AG04449 (cell line): ENCODE measurements around the gene C11orf24.

Source experiments
- CTCF ChIA-PET: fragments of 350-600 bp; formaldehyde crosslinking; extraction: SDS; loops from one replicate; lab custom pipeline; 2021; ENCODE audit warnings: antibody characterized with exemption; lab: Yijun Ruan, JAX
- POLR2A ChIA-PET: fragments of 400-600, 350-600 bp; formaldehyde crosslinking; extraction: SDS; loops from one replicate; lab custom pipeline; 2020; ENCODE audit warnings: antibody characterized with exemption, inconsistent platforms; lab: Yijun Ruan, JAX
- DNase-seq: peaks from one replicate; pipeline ENCODE4 v3.0.0-alpha.2; 2010; ENCODE audit warnings: low read depth, low spot score
- H3K4me3 ChIP-seq: 2 replicates; pipeline ENCODE4 v1.5.1; 2011; ENCODE audit warnings: low read depth, mild to moderate bottlenecking, control low read depth, low read length
- TF ChIP-seq, protein P1 (sequence below): IDR thresholded peaks from one replicate; pipeline ENCODE4 v1.5.1; 2011; ENCODE audit warnings: mild to moderate bottlenecking, moderate library complexity, low read length, control low read depth, inconsistent platforms; ENCODE audit not compliant: insufficient read depth; ENCODE audit errors: missing control alignments

The C11orf24 gene

DNA sequence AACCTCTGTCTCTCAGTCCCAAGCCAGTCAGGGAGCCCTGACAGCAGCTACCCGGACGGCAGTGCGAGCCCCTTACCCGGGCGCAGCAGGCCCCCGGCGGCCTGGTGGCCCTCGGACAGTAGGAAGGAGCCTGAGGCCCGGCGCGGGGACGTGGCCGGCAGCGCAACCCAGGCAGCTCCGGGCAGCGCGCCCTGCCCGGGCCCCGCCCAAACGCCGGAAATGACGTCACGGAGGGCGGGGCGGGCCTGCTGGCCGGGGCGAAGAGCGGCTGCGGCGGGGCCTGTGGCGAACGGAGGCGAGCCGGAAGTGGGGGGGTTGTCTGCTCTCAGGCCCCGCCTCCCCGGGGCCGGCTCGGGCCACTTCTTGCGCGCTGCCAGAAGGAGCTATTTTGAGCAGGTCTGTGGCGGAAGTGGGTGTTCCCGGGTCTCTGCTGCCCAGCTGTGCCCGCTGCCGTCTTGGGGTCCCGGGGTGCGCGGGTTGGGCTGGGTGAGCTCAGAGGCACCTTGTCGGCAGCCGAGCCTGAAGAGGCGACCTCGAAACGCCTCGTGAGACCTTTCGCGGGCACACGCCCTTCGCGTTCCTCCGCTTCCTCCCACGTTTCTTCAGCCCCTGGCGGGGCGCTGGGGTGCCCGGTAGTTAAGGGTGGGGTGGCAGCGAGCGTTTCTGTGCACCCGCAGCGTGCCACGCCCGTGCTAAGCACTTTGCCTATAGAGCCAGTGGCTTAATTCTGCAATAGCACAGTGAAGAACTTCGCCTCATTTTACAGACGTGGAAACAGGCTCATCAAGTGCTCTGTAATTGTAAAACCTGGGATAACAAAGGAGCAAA is at the start of gene C11orf24:
C11orf24 (minus strand) TSS at position 193 of the 828 bp plus-strand sequence. CDS start 8,206 bp downstream, outside the sequence.
- ChIA-PET POLR2A (interaction anchor here (0.7 to 4.3 kb wide), 8 partner anchors 14 to 188 kb away, joined by 3 to 39 read pairs (median 4); no protein-coding TSS in a partner anchor), CTCF (interaction anchor here (0.8 to 10.8 kb wide), 7 partner anchors 10 to 135 kb away, joined by 3 to 124 read pairs (median 5); no protein-coding TSS in a partner anchor)
- TF ChIP-seq, protein P1, sequence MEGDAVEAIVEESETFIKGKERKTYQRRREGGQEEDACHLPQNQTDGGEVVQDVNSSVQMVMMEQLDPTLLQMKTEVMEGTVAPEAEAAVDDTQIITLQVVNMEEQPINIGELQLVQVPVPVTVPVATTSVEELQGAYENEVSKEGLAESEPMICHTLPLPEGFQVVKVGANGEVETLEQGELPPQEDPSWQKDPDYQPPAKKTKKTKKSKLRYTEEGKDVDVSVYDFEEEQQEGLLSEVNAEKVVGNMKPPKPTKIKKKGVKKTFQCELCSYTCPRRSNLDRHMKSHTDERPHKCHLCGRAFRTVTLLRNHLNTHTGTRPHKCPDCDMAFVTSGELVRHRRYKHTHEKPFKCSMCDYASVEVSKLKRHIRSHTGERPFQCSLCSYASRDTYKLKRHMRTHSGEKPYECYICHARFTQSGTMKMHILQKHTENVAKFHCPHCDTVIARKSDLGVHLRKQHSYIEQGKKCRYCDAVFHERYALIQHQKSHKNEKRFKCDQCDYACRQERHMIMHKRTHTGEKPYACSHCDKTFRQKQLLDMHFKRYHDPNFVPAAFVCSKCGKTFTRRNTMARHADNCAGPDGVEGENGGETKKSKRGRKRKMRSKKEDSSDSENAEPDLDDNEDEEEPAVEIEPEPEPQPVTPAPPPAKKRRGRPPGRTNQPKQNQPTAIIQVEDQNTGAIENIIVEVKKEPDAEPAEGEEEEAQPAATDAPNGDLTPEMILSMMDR = no peak
- peak within 1 kb of the TSS; percentile 95 for H3K4me3 ChIP-seq
- DNase-seq = peak; percentile 53

DNA sequence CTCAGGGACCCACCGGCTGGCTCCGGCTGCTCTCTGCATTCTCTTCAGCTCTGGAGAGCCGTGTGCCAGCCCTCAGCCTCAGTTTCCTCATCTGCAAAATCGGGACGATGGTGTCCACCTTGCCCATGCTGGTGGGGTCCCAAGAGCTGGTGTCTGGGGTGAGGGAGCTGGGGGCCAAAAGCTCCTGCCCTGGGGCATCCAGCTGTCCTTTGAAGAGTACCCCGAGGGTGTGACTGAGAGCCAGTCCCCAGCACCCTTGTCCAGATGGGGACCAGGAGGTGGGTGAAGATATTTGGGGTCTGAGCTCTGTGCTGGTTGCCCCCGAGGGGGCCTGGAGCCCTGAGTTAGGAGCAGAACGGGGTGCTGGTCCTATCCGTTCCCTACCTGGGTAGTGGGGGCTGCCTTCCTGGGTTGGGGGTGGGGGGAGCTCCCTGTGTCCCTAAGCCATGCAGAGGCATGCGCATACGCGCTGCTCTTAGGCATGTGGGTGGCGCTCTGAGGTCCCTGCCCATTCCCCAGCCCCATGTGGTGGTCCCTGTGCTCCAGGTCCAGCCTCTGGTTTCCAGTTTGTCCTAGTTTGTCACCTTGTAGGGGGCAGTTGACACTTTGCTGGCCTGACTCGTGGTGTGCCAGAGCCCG is 45.5 kb upstream of the C11orf24 start:
- no peak for DNase-seq
- H3K4me3 ChIP-seq = no peak overlapping the region
- POLR2A ChIA-PET = no interaction called here
- CTCF ChIA-PET = interaction anchor here (1.7 kb wide), 1 partner anchor 11 kb away, joined by 4 read pairs; no protein-coding TSS in a partner anchor
- TF ChIP-seq, protein P1 = no peak

DNA sequence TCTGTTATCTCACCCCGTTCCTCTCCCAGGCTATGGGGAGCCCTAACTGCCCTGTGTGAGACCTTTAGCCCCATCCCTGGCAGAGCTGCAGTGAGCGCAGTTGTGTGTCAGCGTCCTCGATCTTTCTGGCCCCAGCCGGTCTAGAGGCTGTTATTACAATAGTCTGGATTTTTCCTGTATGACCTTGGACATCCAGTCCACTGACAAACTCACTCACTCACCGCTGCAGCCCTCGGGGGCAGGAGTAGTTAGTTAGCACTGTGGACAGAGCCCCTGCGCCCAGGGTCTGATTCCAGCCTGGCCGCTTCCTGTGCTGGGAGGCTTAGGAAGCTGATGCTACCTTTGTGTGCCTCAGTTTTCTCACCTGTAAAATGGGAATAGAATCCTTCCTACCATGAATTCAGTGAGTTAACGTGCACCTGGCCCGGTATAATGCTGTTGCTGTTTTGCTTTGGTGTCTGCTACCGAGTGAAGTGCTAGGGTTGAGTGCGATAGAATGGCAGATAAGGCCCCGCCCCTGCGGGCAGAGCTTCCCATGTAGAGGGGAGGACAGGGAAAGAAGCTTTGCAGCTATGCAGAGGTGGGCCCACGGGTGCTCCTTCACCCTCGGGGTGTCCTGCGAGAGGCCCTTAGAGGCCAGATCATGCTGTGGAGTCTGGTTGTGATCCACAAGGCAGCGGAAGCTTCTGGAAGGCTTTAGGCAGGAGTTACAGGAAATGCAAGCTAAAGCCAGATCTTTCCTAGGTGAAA is 43.6 kb upstream of the C11orf24 start:
- CTCF ChIA-PET = interaction anchor here (1.0 to 1.7 kb wide), 9 partner anchors 10 to 106 kb away, joined by 3 to 6 read pairs (median 4); no protein-coding TSS in a partner anchor
- TF ChIP-seq, protein P1 = no peak

DNA sequence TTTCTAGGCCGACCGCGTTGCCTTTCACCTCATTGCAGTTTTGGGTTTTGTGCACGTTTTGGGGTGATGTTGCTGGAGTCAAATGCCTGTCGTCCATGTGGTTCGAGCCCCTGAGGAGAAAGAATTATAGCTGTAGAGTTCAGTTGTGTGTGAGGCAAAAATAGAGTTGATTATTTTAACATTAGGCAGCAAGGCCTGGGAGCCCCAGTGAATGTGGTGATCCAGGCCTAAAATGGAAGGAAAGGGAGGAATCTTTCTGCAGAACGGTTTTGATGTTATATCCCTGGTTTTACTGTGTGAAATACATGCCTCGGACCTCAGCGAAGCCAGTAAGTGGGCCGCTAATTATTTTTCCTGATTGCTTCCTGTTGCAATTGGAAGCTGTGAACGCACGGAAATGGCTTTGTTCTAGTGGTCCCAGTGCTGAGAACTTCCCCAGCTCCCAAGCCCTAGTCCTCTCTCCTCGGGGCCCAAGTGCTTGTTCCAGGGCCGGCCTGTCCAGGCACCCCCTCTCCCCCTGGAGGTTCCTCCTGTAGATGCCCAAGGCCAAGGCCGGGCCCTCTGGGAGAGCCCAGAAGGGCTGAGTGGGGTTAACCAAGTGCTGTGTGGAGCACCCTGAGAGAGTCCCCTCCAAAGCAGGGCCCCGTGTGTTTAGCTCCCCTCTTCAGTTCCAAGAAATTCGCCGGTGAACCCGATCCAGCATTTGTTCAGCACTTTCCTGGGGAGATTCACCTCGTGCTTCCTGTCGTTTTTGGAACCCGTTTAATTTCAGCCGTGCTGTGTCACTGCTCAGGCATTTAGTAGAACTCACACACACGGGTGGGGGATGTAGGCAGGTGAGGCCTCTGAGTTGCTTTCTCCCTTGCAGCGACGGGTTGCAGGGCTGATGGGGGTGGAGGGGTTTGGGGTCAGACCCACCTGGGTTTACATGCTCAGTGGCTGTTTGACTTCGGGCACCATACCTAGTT is 42.7 kb upstream of the C11orf24 start:
- ChIA-PET CTCF (interaction anchor here (0.8 to 1.6 kb wide), 9 partner anchors 10 to 105 kb away, joined by 3 to 14 read pairs (median 5); no protein-coding TSS in a partner anchor), POLR2A (interaction anchor here (1.0 kb wide), 1 partner anchor 59 kb away, joined by 5 read pairs; no protein-coding TSS in a partner anchor)
- TF ChIP-seq, protein P1 = no peak
- H3K4me3 ChIP-seq = peak overlapping the region; percentile 74
- no peak for DNase-seq

More for the DNA sequence above, 43.6 kb upstream of the C11orf24 start:
- DNase-seq = no peak
- peak overlapping the region; percentile 74 for H3K4me3 ChIP-seq
- POLR2A ChIA-PET = no interaction called here

DNA sequence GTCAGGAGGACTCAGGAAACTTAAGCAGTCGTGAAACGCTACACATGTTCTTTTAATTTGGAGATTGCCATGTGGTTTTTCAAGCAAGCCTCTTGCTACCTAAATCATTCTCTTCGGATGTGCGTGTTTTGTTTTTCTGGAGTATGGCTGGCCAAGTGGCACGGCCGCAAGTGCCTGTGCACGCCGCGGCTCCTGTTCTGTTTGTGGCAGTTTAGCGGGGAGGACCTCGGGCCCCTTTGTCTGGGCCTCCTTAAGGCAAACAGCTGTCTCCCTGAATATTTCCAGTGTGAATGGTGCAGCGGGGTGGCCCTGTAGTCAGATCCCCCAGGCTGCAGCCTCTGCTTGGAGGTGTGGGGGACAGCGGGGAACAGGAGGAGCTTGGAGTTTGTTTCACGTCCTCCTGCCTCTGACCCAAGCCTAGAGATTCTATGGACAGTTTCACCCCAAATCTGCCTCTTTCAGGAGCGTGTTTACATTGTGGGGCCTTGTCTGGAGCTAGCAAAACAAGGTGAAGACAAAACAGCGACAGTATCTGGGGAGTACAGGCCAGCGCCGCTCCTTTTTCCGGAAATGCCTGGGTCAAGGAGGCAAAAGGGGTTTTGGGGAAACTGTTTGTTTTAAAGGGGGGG is 41.9 kb upstream of the C11orf24 start:
- TF ChIP-seq, protein P1 = no peak
- H3K4me3 ChIP-seq = peak overlapping the region; percentile 74
- CTCF ChIA-PET = interaction anchor here (0.8 to 1.6 kb wide), 6 partner anchors 9 to 103 kb away, joined by 3 to 14 read pairs (median 5); no protein-coding TSS in a partner anchor
- no peak for DNase-seq
- POLR2A ChIA-PET = interaction anchor here (1.0 kb wide), 1 partner anchor 60 kb away, joined by 5 read pairs; no protein-coding TSS in a partner anchor
